Measurements from ENCODE around the gene ARMC9.

The ARMC9 gene

GRCh38 chr2:231204146-231204545, 5.7 kb downstream of the ARMC9 start:
- DNase-seq (ENCODE audit: low spot score) = no peak

GRCh38 chr2:231204581-231204980, 6.2 kb downstream of the ARMC9 start:
- DNase-seq (ENCODE audit: low spot score) = no peak

- no peak for DNase-seq (ENCODE audit: low spot score)
Measured at GRCh38 chr2:231207734-231208133, 9.3 kb downstream of the ARMC9 start.

GRCh38 chr2:231210782-231211181, 12.4 kb downstream of the ARMC9 start:
- no peak for DNase-seq (ENCODE audit: low spot score)

GRCh38 chr2:231211486-231211885, 13.1 kb downstream of the ARMC9 start:
- DNase-seq (ENCODE audit: low spot score) = no peak

GRCh38 chr2:231212329-231212845, 14.0 kb downstream of the ARMC9 start:
- no peak for DNase-seq (ENCODE audit: low spot score)

- no peak for DNase-seq (ENCODE audit: low spot score)
Measured at GRCh38 chr2:231213931-231214642, 15.7 kb downstream of the ARMC9 start.

- DNase-seq (ENCODE audit: low spot score) = no peak
Measured at GRCh38 chr2:231218366-231218765, 19.9 kb downstream of the ARMC9 start.

- no peak for DNase-seq (ENCODE audit: low spot score)
Measured at GRCh38 chr2:231219289-231219688, 20.9 kb downstream of the ARMC9 start.

GRCh38 chr2:231221761-231222160, 23.3 kb downstream of the ARMC9 start:
- DNase-seq (ENCODE audit: low spot score) = no peak

GRCh38 chr2:231222318-231223000, 24.0 kb downstream of the ARMC9 start:
- DNase-seq (ENCODE audit: low spot score) = no peak

GRCh38 chr2:231223001-231223375, 24.6 kb downstream of the ARMC9 start:
- DNase-seq (ENCODE audit: low spot score) = no peak

GRCh38 chr2:231223458-231223976, 25.1 kb downstream of the ARMC9 start:
- no peak for DNase-seq (ENCODE audit: low spot score)

GRCh38 chr2:231227310-231228162, 29.1 kb downstream of the ARMC9 start:
- peak; percentile 65 for DNase-seq (ENCODE audit: low spot score)

GRCh38 chr2:231228223-231228622, 29.8 kb downstream of the ARMC9 start:
- DNase-seq (ENCODE audit: low spot score) = no peak

- no peak for DNase-seq (ENCODE audit: low spot score)
Measured at GRCh38 chr2:231228974-231229529, 30.6 kb downstream of the ARMC9 start.

- DNase-seq (ENCODE audit: low spot score) = no peak
Measured at GRCh38 chr2:231235217-231235616, 36.8 kb downstream of the ARMC9 start.

GRCh38 chr2:231238689-231239088, 40.3 kb downstream of the ARMC9 start:
- no peak for DNase-seq (ENCODE audit: low spot score)

GRCh38 chr2:231239751-231240150, 41.3 kb downstream of the ARMC9 start:
- no peak for DNase-seq (ENCODE audit: low spot score)

GRCh38 chr2:231241755-231242507, 43.5 kb downstream of the ARMC9 start:
- DNase-seq (ENCODE audit: low spot score) = no peak

- no peak for DNase-seq (ENCODE audit: low spot score)
Measured at GRCh38 chr2:231243866-231244265, 45.4 kb downstream of the ARMC9 start.

All from D341Med (cell line).